Stimulated activated CD4-positive, alpha-beta T cell treated with anti-CD3 and anti-CD28 coated beads, Interleukin-15, amount 100 ng/mL, for 24 hours (primary cell): ENCODE data around the gene SCYGR3.
"Not testable (repeated sequence)": the region's sequence is repeated elsewhere in the genome, so short reads cannot be mapped to it uniquely, and the experiment has no call there.

Experiments used
- DNase-seq: peaks from one replicate; pipeline ENCODE4 v3.0.0-alpha.2; 2020

The SCYGR3 gene

DNA sequence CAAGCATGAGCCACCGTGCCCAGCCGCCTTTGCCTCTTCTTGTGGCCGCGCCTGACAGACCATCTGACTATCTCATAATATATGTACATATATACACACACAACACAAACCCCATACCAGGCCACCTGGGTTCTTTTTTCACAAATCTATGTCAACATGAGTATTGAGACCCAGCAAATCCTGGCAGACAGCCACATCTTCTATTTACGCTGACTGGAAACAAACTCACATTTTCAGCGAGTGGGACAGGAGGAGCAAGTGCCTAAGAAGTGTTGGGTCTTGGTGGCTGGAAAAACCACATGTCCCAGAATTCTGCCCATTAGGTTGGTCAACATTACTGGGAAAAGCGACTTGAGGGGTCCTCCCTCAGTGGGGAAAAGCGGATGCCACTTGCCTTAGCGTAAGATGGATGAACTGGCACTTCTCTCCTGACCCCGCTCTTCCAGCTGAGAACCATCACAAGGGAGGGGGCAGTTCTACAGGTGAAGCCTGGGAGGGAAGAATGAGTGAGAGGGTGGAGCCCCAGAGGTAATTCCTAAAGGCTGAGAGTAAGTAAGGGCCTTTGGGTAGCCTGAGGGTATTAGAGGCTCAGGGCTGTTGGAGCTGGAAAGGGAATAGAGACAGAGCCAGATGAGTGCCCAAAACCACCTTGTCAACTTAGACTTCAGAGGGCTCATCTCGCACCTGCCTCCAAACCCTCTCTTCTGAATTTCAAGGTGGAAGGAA is 1.9 kb downstream of the SCYGR3 start:
- no peak for DNase-seq

GRCh38 chr2:227610123-227610522 is 4.5 kb downstream of the SCYGR3 start:
- DNase-seq: no peak

DNA sequence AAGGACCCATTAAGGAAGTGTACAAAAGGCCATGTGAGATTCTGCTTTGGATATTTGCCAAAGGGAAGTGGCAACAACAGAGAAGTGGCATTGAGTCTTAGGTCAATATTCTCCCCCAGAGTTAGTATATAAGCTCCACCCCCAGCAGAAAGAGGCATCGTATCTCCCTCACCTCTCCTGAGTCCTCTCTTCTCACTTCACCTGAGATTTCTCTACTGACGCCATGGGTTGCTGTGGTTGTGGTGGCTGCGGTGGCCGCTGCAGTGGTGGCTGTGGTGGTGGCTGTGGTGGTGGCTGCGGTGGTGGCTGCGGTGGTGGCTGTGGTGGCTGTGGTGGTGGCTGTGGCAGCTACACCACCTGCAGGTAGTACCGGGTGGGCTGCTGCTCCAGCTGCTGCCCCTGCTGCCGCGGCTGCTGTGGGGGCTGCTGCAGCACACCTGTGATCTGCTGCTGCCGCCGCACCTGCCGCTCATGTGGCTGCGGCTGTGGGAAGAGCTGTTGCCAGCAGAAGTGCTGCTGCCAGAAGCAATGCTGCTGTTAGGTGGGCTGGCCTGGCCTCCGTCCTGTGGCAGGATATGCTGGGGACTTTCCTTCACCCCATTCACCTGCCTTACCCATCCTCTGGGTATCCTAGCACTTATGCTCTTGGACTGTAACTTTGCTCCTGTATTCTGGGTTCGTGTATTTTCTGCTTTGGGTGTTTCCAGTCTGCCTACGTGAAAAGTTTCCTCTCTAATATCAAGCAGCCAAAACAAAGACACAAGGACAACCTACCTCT is 5.9 kb downstream of the SCYGR3 start:
- no peak for DNase-seq

DNA sequence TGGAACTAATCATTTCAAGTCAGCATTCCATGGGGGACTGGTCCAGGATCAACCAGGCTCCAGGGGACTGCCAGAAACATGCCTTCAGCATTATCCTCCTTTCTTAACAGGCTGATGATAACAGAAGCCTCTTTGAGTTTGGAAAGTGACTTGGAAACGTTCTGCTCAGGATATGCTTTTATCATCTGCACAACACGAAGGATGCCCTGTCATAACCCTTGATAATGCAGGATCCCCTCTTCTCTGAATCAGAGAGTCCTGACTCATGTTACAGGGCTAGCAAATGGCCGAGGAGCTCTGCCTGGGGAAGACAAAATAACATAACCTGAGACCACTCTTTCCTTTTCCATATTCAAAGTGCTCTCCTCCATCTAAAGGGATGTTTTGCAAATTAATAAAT is 6.7 kb downstream of the SCYGR3 start:
- no peak for DNase-seq

GRCh38 chr2:227606476-227606875 is 8.2 kb downstream of the SCYGR3 start:
- no peak for DNase-seq

GRCh38 chr2:227602358-227602757 is 12.3 kb downstream of the SCYGR3 start:
- no peak for DNase-seq

DNA sequence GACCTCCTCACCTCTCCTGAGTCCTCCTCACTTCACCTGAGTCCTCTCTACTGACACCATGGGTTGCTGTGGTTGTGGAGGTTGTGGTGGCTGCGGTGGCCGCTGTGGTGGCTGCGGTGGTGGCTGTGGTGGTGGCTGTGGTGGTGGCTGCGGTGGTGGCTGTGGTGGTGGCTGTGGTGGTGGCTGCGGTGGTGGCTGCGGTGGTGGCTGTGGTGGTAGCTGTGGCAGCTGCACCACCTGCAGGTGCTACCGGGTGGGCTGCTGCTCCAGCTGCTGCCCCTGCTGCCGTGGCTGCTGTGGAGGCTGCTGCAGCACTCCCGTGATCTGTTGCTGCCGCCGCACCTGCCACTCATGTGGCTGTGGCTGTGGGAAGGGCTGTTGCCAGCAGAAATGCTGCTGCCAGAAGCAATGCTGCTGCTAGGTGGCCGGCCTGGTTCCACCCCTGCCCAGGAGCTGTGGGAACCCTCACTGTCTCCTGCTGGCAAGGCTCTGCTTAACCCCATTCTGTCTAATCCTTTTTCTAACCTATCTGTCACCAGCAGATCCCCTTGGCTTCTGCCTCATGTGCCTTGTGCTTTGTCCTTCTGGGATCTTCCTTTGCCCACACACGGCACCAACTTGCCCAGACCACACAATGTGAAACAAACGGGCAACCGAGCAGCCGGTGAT is 15.7 kb downstream of the SCYGR3 start, which contains the start of gene SCYGR2:
TSS of gene SCYGR2 (plus strand) at position 59 of the 669 bp plus-strand sequence. CDS start at position 59, 0 bp downstream.
- DNase-seq: not testable (repeated sequence)

GRCh38 chr2:227597998-227598397 is 16.6 kb downstream of the SCYGR3 start:
- no peak for DNase-seq

DNA sequence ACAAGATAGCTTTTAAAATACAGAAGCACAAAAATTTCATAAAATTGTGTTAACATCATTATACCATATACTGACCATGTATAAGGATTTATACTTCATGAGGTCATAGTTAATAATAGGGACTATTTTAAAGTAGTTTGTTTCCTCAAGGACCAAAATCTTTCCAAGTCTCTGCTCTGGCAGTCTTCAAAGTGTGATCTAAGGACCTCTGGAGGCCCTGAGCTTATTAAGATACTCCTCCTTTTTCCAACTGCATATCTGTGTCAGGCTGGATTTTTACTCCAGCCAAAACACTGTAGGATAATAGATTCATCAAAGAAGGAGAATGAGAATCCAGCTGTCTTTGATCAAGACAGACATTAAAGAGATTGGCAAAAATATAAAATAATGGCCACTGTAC is 17.6 kb downstream of the SCYGR3 start:
- DNase-seq: no peak

DNA sequence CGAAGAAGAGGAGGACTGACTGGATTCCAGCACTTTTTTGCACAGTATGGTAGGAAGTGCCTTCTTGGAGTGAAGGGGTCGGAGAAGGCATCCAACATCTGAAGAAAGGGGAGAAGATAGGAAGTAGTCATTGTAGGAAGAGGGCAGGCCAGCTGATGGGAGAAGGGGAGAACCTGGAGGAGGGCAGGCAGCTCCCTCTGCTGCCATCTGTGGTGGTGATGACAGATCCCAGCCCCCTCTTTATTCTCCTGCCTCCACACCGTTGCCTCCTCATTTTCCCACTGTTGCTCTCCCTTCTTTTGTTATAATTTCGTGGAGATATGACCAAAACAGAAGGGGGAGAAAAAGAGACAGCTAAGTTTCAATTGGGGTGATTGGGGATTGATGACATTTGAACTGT is 18.8 kb downstream of the SCYGR3 start:
- DNase-seq: no peak

DNA sequence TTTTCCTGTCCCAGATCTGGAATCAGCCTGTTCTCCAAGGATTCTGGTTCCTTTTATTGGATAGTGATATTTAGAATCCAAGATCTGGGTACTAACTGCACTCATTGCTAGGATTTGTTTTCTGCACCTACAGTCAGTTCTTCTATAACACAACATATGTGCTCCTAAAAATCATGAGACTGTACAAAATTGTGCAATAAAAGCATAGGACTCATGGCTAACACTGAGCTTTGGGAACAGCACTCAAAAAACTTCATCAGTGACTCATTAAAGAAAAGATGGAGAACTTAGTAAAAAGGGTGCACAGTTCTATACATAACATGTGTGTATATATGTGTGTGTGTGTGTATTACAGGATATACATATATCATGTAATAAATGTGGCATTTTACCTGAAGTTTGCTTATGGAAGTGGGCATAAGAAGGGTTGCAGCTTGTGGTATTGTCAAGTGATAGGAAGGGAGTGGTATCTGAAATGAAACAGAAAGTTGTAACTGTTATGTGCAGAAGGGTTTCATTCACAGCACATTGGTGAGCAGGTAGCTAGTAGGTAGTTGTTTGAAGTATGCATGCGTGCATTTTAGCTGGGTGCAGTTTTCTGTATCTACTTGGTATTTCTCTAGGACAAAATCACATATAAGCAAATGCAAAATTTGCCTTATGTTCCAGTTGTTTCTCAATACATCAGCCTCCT is 21.8 kb downstream of the SCYGR3 start:
- DNase-seq: no peak

DNA sequence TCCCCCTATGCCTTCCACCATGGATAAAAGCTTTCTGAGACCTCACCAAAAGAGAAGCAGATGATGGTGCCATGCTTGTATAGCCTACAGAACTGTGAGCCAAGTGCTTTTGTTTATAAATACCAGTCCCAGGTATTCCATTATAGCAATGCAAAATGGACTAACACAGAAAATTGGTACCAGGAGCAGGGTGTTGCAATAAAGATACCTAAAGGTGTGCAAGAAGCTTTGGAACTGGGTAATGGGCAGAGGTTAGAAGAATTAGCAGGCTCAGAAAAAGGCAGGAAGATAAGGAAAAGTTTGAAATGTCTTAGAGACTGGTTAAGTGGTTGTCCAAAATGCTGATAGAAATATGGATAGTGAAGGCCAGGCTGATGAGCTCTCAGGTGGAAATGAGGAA is 32.3 kb downstream of the SCYGR3 start:
- DNase-seq: no peak

- DNase-seq: no peak
These were observed 34.8 kb downstream of the SCYGR3 start for GRCh38 chr2:227579791-227580190.

- DNase-seq: no peak
These were observed 36.0 kb downstream of the SCYGR3 start for GRCh38 chr2:227578642-227579041.

GRCh38 chr2:227577555-227577954 is 37.1 kb downstream of the SCYGR3 start:
- no peak for DNase-seq

GRCh38 chr2:227576812-227577211 is 37.8 kb downstream of the SCYGR3 start:
- no peak for DNase-seq

DNA sequence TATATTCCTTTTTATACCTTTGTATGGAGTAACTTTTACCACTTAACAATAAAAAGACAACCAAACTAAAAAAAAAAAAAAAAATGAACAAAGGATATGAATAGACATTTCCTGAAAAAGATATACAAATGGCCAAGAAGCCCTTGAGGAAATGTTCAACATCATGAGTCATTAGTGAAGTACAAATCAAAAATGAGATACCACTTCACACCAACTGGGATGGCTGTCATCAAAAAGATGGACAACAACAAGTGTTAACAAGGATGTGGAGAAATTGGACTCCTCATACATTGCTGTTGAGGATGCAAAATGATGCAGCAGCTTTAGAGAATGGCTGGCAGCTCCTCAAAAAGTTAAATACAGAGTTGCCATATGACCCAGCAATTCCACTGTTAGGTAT is 38.5 kb downstream of the SCYGR3 start:
- DNase-seq: no peak

- DNase-seq: no peak
These were observed 44.0 kb downstream of the SCYGR3 start for GRCh38 chr2:227570615-227571014.

GRCh38 chr2:227568852-227569169 is 45.8 kb downstream of the SCYGR3 start:
- no peak for DNase-seq

DNA sequence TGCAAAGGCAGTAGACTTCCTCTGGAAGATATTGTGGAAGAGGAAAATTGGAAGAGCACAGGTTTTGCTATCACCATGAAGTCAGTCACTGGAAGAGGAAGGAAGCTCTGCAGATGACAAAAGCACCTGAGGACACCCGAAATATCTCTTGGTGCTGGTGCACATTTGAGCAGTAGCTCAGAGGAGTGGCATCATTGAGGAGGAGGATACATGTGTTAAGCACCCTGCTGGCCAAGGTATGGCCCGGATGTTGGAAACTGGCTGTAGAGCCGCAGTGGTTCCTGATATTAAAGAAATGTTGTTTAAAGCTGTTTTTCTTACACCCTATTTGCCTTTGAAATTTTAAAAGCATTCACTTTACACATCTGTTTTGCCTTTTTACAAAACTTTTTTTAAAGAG is 48.6 kb downstream of the SCYGR3 start:
- DNase-seq: no peak

DNA sequence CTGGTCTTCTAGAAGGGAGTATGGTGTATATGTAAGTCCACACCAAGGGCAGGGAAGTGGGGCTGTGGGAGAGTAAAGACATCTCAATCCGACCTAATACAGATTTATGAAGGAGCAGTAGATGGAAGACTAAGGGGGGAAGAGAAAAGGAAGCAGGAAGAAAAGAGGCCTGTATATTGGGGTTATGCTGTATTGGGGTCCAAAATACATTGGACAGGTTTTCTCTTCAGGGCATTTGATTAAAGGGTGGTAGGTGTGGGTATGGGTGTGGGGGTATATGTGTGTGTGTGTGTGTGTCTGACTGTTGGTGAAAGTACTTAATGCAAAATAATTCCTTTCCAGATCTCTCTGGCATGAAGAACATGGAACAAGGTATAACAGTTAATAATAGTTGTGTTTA is 49.6 kb downstream of the SCYGR3 start:
- no peak for DNase-seq
